KMS-11 (cell line): ENCODE measurements around the gene CHADL.
A peak's percentile ranks its signal among the peaks of the same experiment; 100 is the strongest.

Source experiments
- H2AFZ ChIP-seq: fragments of 200-600 bp; sonication (generic); 2 replicates; pipeline ENCODE4 v1.6.1; 2016; ENCODE audit warnings: antibody characterized with exemption, mixed run types, low read depth
- H3K27ac ChIP-seq: fragments of 200-600 bp; sonication (generic); 2 replicates; pipeline ENCODE4 v1.6.1; 2016; ENCODE audit warnings: mild to moderate bottlenecking, mixed run types
- H3K27me3 ChIP-seq: fragments of 200-600 bp; sonication (generic); 2 replicates; pipeline ENCODE4 v1.6.1; 2017; ENCODE audit warnings: mild to moderate bottlenecking, low read depth, mixed run types, moderate library complexity; ENCODE audit not compliant: insufficient read depth
- H3K36me3 ChIP-seq: fragments of 200-600 bp; sonication (generic); 2 replicates; pipeline ENCODE4 v1.6.1; 2017; ENCODE audit warnings: mild to moderate bottlenecking, mixed run types; ENCODE audit not compliant: insufficient read depth
- H3K4me1 ChIP-seq: fragments of 200-600 bp; sonication (generic); 2 replicates; pipeline ENCODE4 v1.6.1; 2016; ENCODE audit warnings: mild to moderate bottlenecking, low read depth, mixed run types; ENCODE audit not compliant: poor library complexity, severe bottlenecking
- H3K4me2 ChIP-seq: fragments of 200-600 bp; sonication (generic); 2 replicates; pipeline ENCODE4 v1.7.0; 2016; ENCODE audit warnings: mild to moderate bottlenecking, mixed run types
- H3K4me3 ChIP-seq: fragments of 200-600 bp; sonication (generic); IDR thresholded peaks from 2 replicates; pipeline ENCODE4 v1.6.1; 2017; ENCODE audit warnings: low read depth, low read length, mixed read lengths; ENCODE audit not compliant: insufficient read depth
- H3K79me2 ChIP-seq: fragments of 200-600 bp; sonication (generic); 2 replicates; pipeline ENCODE4 v1.6.1; 2016; ENCODE audit warnings: low read depth, mixed run types; ENCODE audit not compliant: insufficient read depth
- H3K9ac ChIP-seq: fragments of 200-600 bp; sonication (generic); 2 replicates; pipeline ENCODE4 v1.6.1; 2016; ENCODE audit warnings: mild to moderate bottlenecking, mixed run types
- H4K20me1 ChIP-seq: fragments of 200-600 bp; sonication (generic); 2 replicates; pipeline ENCODE4 v1.6.1; 2016; ENCODE audit warnings: mild to moderate bottlenecking, mixed run types; ENCODE audit not compliant: insufficient read depth
- TF ChIP-seq, protein P1 (sequence below): fragments of 200-600 bp; sonication (generic); conservative IDR thresholded peaks from 2 replicates; pipeline ENCODE4 v1.6.1; 2017; ENCODE audit warnings: low read depth, mild to moderate bottlenecking, antibody characterized with exemption, low read length, moderate library complexity, mixed read lengths

The CHADL gene

DNA sequence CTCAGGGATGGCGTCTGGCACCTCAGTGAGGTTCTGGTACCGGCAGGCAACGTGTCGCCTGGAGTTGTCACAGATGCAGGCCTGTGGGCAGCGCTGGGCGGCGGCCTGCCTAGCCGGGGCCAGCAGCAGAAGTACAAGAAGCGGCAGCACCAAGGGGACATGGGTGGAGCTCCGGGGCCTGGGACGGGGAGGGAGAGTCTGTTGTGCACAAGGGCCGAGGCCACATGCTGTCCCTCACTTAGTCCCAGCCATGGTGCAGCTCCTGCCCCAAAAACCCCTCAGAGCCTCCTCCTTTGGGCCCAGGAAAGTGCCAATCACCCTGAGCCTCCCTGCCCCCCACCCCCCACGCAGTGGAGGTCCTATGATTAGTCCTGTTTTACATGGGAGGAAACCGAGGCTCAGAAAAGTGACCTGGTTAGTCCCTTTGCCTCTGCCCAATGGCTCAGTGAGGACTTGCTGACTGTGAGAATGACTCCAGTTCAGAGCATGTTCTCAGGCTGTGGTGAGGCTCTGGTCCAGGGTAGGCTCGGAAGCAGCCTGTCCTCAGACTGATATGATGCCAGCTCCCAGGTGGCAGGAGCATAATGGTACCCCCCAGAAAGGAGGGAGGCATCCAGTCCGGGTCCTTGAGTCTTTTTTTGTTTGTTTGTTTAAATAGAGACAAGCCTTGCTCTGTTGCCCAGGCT, 1.1 kb downstream of the CHADL start:
- Histone ChIP-seq H3K4me1 (no peaks in the 10 kb centered on the region), H3K9ac (no peak overlapping the region), H4K20me1 (no peaks in the 10 kb centered on the region), H3K36me3 (no peaks in the 10 kb centered on the region), H3K79me2 (no peaks in the 10 kb centered on the region), H3K27ac (no peak overlapping the region), H3K27me3 (no peaks in the 10 kb centered on the region), H3K4me3 (no peak overlapping the region), H3K4me2 (no peak overlapping the region), H2AFZ (no peak overlapping the region)
- TF ChIP-seq, protein P1, sequence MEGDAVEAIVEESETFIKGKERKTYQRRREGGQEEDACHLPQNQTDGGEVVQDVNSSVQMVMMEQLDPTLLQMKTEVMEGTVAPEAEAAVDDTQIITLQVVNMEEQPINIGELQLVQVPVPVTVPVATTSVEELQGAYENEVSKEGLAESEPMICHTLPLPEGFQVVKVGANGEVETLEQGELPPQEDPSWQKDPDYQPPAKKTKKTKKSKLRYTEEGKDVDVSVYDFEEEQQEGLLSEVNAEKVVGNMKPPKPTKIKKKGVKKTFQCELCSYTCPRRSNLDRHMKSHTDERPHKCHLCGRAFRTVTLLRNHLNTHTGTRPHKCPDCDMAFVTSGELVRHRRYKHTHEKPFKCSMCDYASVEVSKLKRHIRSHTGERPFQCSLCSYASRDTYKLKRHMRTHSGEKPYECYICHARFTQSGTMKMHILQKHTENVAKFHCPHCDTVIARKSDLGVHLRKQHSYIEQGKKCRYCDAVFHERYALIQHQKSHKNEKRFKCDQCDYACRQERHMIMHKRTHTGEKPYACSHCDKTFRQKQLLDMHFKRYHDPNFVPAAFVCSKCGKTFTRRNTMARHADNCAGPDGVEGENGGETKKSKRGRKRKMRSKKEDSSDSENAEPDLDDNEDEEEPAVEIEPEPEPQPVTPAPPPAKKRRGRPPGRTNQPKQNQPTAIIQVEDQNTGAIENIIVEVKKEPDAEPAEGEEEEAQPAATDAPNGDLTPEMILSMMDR, result no peak

DNA sequence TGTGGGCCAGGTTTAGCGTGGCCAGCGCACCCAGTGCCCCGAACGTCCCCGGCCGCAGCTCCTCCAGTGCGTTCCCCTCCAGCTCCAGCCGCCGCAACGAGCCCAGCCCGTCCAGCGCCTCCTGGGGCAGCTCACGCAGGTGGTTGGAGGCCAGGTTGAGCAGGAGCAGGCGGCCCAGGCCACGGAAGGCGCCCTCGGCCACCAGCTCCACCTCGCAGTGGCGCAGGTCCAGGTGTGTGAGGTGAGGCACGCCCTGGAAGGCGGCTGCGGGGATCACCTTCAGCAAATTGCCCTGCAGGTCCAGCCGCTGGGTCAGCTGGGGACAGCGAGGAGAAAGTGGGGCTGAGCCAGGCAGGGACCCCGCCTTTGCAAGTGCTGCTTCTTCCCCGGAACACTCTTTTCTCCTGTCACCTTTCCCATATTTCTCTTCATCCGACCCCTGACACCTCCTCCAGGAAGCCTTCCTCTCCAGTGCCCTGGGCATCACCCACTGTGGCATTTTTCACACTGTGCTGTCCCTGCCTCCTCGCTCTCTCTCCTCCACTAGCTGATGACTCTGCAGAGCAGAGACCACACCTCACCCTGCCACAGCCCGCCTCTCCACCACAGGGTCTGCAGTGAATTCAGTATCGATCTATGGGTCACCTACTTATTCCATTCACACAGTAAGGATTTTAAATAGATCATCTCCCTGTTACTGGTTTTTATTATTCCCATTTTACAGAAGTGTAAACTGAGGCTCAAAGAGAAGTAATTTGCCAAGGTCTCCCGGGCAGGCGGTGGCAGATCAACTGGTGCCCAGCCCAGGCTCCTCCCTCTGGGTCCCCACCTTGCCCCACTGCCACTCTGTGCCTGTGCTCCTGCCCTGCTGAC, 1.9 kb downstream of the CHADL start:
- TF ChIP-seq, protein P1, result no peak
- no peaks in the 10 kb centered on the region for H3K4me1 ChIP-seq
- H3K27ac ChIP-seq, result no peak overlapping the region
- H3K79me2 ChIP-seq, result no peaks in the 10 kb centered on the region
- H3K4me2 ChIP-seq, result no peak overlapping the region
- H2AFZ ChIP-seq, result no peak overlapping the region
- H3K27me3 ChIP-seq, result no peaks in the 10 kb centered on the region
- no peaks in the 10 kb centered on the region for H4K20me1 ChIP-seq
- no peak overlapping the region for H3K9ac ChIP-seq
- no peak overlapping the region for H3K4me3 ChIP-seq
- no peaks in the 10 kb centered on the region for H3K36me3 ChIP-seq

DNA sequence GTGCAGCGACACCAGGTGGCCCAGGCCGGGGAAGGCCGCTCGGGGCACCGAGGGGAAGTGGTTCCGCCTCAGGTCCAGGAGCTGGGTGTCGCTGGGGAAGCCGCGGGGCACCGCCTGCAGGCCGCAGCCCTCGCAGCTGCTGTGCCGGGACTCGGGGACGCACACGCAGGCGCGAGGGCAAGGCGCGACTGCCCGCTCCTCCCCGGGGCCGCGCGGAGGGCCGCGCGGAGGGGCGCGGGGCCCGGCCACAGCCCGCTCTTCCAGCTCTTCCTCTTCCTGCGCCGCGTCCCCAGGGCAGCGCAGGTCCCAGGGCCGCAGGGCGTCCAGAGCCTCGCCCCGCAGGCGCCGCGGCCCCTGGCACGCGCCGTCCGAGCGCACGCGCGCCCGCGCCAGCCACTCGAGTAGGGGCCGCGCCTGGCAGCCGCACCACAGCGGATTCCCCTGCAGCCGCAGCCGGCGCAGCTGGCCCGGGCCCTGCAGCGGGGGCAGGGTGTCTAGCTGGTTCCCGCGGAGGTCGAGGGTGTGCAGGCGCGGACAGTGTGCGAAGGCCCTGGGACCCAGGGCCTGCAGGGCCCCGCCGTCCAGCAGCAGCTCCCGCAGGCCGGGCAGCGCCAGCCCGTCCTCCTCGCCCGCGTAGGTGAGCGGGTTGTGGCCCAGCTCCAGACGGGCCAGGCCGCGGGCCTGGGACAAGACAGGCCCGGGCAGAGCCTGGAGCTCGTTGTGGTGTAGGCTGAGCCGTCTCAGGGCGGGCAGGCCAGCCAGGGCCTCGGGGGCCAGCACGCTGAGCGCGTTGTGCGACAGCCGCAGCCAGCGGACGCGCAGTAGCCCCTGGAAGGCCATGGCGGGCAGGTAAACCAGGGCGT, 2.8 kb downstream of the CHADL start:
- H3K27ac ChIP-seq, result no peak overlapping the region
- no peaks in the 10 kb centered on the region for H3K36me3 ChIP-seq
- H3K4me2 ChIP-seq, result peak overlapping the region; percentile 44; the same call in 1 of the 2 replicates
- H3K27me3 ChIP-seq, result no peaks in the 10 kb centered on the region
- no peaks in the 10 kb centered on the region for H4K20me1 ChIP-seq
- H2AFZ ChIP-seq, result peak overlapping the region; percentile 61
- TF ChIP-seq, protein P1, result no peak; the same call in 1 of the 2 replicates
- no peak overlapping the region; the same call in 1 of the 2 replicates for H3K9ac ChIP-seq
- H3K79me2 ChIP-seq, result no peaks in the 10 kb centered on the region
- H3K4me1 ChIP-seq, result no peaks in the 10 kb centered on the region
- no peak overlapping the region for H3K4me3 ChIP-seq

DNA sequence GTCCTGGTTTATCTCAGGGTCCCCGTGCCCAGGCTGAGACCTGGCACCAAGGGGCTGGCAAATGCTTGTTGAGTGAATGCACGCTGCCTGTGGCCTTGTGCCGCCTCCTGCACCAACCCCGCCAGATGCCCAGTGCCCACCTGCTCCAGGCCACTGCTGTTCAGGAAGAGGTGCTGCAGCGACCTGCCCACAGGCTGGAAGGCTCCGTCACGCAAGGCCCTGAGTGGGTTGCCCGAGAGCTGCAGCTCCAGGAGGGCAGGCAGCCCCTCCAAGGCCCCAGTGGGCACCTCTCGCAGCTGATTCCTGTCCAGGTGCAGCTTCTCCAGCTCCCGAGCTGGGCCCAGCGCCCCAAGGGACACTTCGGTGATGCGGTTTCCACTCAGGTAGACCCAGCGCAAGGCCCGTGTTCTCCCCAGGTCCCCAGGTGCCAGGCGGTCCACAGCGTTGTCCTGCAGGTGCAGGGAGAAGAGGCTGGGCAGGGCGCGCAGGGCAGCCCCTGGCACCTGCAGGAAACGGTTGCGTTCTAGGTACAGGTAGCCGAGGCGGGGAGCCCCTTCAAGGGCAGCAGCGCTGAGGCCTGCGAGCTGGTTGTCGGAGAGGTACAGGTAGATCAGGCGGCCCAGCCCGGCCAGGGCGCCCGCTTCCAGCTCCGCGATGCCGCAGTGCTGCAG, 3.6 kb downstream of the CHADL start:
- no peaks in the 10 kb centered on the region for H4K20me1 ChIP-seq
- no peak overlapping the region for H3K27ac ChIP-seq
- no peaks in the 10 kb centered on the region for H3K27me3 ChIP-seq
- TF ChIP-seq, protein P1, result peak; percentile 36; the same call in 1 of the 2 replicates
- H3K79me2 ChIP-seq, result no peaks in the 10 kb centered on the region
- H3K4me3 ChIP-seq, result no peak overlapping the region
- H2AFZ ChIP-seq, result peak overlapping the region; percentile 61
- no peaks in the 10 kb centered on the region for H3K36me3 ChIP-seq
- H3K4me1 ChIP-seq, result no peaks in the 10 kb centered on the region
- H3K4me2 ChIP-seq, result peak overlapping the region; percentile 44
- H3K9ac ChIP-seq, result no peak overlapping the region
